SH-SY5Y (cell line): ENCODE data around the gene GALNT15.

Experiments
- GATA2 ChIP-seq: IDR thresholded peaks from 2 replicates; pipeline ENCODE4 v1.6.1; 2011; ENCODE audit warnings: mild to moderate bottlenecking, low read depth, low read length
- GATA3 ChIP-seq: IDR thresholded peaks from 2 replicates; pipeline ENCODE4 v1.6.1; 2011; ENCODE audit warnings: low read depth, mild to moderate bottlenecking, low read length, moderate library complexity

- TF ChIP-seq GATA2 (no peak), GATA3 (no peak)
These were observed 83.7 kb downstream of the GALNT15 start for GRCh38 chr3:16258177-16258576.
